ENCODE data around the gene ENTHD1.
"Not testable (repeated sequence)": the region's sequence is repeated elsewhere in the genome, so short reads cannot be mapped to it uniquely, and the experiment has no call there.

ENTHD1 gene

DNA sequence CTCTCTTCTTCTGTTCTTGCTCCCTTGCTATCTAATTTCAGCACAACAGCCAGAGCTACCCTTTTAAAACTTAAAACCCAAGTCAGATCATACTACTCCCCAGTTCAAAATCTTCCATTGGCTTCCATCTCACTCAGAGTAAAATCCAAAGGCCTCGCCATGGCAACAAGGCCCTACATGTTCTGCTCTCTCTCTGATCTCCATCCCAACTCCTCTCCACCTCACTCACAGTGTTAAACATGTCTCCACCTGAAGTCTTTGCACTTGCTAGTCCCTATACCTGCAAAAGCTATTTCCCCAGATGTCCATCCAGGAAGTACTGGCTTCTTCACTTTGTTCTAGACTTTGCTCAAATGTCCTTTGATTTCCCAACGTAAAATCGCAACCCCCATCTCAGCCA, 4.3 kb upstream of the ENTHD1 start:
- Mint-ChIP-seq H3K36me3 (ENCODE audit: low read depth) (peaks cover 14% of the 10 kb centered on the region), H3K27me3 (no peaks in the 10 kb centered on the region), H3K4me1 (ENCODE audit: low read depth) (peaks cover 23% of the 10 kb centered on the region), H3K27ac (no peak overlapping the region), H3K9me3 (no peaks in the 10 kb centered on the region), H3K4me3 (no peak overlapping the region)
- DNase-seq: no peak

DNA sequence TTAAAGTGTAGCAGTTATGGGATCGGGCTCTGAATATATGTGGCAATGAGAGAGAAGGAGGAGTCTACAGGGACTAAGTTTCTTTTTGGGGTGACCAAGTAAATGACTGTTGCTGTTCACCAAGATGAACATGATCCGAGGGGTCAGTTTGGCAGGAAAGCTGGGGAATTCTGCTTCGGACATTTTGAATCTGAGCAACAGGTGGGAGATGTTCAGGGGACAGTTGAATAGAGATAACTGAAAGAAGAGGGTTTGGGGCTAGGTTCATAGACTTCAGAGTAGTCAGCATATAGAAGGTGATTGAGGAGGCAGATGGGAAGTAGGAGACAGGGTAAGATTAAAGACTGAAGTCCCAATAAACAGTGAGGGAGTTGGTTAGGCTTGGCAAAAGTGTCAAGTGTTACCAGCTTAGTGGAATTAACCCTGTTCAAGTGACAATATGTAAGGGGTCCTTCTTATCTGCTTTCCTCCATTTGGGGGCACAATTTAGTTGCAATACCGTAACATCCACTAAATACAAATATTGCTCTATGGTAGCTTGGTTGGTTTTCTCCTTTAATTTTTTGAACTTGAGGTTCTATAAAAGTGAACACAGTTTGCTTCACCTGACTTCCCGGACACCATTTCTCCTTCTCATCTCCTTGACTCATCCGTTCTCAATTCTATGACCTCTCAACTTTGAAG, 2.9 kb upstream of the ENTHD1 start:
- peaks cover 4% of the 10 kb centered on the region for H3K36me3 Mint-ChIP-seq (ENCODE audit: low read depth)
- H3K9me3 Mint-ChIP-seq: no peaks in the 10 kb centered on the region
- H3K27ac Mint-ChIP-seq: no peak overlapping the region
- DNase-seq: no peak
- no peaks in the 10 kb centered on the region for H3K27me3 Mint-ChIP-seq
- no peak overlapping the region for H3K4me3 Mint-ChIP-seq
- peaks cover 32% of the 10 kb centered on the region for H3K4me1 Mint-ChIP-seq (ENCODE audit: low read depth)

DNA sequence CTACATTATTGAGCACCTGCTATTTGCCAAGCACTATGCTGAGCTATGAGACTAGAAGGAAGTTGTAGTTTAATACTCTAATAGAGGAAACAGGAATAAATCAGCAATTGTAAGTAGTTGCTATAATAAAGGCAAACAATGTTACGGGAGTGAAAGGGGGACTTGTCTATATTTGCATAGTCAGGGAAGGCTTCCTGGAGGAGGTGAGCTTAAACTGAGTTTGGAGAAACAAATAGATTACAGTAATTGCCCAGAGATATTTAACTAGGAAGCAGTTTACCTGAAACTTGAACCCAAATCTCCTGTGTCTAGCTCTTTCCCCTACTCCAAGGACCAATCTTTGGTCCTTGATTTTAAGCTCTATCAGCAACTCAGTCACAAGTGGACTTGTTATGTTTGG, 2.1 kb upstream of the ENTHD1 start:
- Mint-ChIP-seq H3K4me1 (ENCODE audit: low read depth) (peaks cover 30% of the 10 kb centered on the region), H3K27ac (no peak overlapping the region), H3K27me3 (no peaks in the 10 kb centered on the region)

DNA sequence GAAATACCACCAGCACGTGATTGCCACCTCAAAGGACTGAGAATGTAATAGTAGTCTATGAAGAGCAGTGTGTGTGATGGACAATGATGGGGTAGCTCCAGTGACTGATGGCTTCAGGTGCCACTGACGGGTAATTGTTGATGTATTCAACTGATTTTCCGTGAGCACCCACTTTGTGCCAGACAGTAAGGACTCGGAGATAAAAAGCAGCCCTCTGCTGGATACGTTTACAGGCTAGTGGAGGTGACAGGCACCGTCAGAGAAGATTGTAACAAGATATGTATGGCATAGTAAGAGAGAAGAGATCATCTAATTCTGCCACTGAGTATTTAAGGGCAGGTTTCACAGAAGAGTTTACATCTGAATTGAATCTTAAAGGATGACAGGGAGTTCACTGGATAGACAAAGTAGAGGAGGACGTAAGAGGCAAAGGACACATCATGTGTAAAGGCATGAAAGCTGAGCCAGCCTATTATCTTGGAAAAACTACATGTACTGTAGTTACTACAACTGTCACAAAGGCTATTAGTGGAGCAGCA, 1.1 kb upstream of the ENTHD1 start:
- H3K9me3 Mint-ChIP-seq: no peaks in the 10 kb centered on the region
- no peaks in the 10 kb centered on the region for H3K36me3 Mint-ChIP-seq (ENCODE audit: low read depth)

More for the DNA sequence above, 2.1 kb upstream of the ENTHD1 start:
- Mint-ChIP-seq H3K36me3 (ENCODE audit: low read depth) (no peaks in the 10 kb centered on the region), H3K4me3 (no peak overlapping the region), H3K9me3 (no peaks in the 10 kb centered on the region)
- no peak for DNase-seq

DNA sequence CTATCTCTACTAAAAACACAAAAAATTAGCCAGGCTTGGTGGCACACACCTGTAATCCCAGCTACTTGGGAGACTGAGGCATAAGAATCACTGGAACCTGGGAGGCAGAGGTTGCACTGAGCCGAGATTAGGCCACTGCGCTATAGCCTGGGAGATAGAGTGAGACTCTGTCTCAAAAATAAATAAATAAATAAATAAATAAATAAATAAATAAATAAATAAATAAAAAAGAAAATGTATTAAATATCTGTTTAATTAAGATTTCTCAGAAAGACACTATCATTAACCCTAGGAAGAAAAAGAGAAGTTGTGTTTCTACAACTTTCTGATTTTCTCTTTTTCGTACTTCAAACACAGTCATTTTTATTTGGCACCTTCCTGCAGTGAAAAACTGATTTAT, 3.6 kb downstream of the ENTHD1 start:
- H3K27ac Mint-ChIP-seq; H3K9me3 Mint-ChIP-seq; H3K4me3 Mint-ChIP-seq; H3K36me3 Mint-ChIP-seq (ENCODE audit: low read depth); DNase-seq; H3K27me3 Mint-ChIP-seq: not testable (repeated sequence)
- H3K4me1 Mint-ChIP-seq (ENCODE audit: low read depth): peaks cover 15% of the 10 kb centered on the region

More for the DNA sequence above, 1.1 kb upstream of the ENTHD1 start:
- H3K27ac Mint-ChIP-seq: no peak overlapping the region
- DNase-seq: no peak
- H3K4me3 Mint-ChIP-seq: no peak overlapping the region
- H3K27me3 Mint-ChIP-seq: no peaks in the 10 kb centered on the region
- H3K4me1 Mint-ChIP-seq (ENCODE audit: low read depth): peaks cover 21% of the 10 kb centered on the region

DNA sequence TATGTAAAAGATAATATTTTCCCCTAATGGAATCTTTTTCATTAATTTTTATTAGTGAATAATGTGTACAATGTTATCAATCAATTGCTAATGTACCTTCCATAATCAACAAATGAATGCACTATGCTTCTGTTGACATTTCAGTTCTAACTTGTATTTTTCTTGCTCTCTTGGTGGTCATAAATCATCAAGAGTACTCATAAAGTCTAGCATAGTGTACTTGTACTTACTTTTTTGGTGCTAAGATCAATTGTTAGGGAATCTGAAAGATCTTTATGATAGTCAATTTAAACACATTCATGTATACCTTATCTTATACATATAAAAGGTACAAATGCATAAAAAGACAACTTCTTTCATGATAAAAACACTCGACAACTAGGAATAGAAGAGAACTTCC, 10.5 kb downstream of the ENTHD1 start:
- H3K36me3 Mint-ChIP-seq (ENCODE audit: low read depth): no peaks in the 10 kb centered on the region
- H3K4me3 Mint-ChIP-seq: no peak overlapping the region
- H3K4me1 Mint-ChIP-seq (ENCODE audit: low read depth): peaks cover 3% of the 10 kb centered on the region
- no peaks in the 10 kb centered on the region for H3K27me3 Mint-ChIP-seq
- H3K27ac Mint-ChIP-seq: no peak overlapping the region
- DNase-seq: no peak
- H3K9me3 Mint-ChIP-seq: no peaks in the 10 kb centered on the region

DNA sequence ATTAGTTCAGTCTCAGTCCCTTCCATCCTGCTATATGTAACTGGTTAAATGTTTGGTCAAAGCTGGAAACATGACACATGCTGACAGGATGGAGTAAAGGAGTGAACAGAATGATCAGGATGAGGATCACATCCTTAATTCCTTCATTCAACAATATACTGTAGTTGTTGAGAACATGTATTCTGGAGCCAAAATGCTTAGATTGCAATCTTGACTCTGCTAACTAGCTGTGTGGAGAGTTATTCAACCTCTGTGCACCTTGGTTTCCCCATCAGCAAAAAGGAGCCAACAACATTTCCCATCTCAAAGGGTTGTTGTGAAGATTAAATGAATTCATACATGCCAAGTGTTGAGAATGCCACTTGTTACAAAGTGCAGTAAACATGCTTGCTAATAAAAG, 12.8 kb downstream of the ENTHD1 start:
- Mint-ChIP-seq H3K27me3 (no peaks in the 10 kb centered on the region), H3K4me1 (ENCODE audit: low read depth) (peaks cover 5% of the 10 kb centered on the region), H3K27ac (no peak overlapping the region), H3K9me3 (no peaks in the 10 kb centered on the region), H3K36me3 (ENCODE audit: low read depth) (no peaks in the 10 kb centered on the region), H3K4me3 (no peak overlapping the region)
- DNase-seq: no peak

DNA sequence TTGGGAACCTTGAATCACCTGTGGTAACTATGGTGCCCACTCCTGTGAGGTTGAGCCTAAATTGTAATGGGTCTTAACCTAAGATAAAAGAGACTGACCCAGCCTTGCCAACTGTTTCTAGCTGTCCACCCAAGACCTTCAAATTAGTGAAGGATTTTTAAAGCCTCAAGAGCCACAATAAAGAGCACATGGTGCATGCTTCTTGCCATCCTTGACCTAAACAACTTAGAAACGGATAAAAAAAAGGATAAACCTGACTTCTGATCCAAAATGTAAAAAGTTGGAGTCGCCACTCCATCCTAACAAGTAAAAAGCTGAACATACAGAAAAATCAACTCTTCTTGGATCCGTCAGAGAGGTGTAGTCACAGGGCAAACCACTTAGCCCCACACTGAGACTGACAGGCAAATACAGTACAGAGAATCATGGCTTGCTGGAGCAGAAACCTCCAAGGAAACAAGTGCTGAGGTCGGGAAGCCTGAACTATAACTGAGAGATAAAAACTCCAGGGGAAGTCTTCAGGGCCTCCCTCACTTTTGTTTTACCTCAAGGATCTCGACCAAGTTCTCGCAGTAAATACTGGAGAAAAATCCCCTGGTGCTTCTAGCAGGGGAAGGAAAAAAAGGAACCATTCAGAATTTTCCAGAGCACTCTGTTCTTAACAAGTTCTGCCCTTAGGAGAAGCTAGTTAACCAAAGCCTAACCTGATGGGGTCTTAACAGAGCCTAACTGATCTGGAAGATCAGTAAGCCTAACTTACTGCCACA, 16.3 kb downstream of the ENTHD1 start:
- no peak for DNase-seq
- no peaks in the 10 kb centered on the region for H3K36me3 Mint-ChIP-seq (ENCODE audit: low read depth)
- peaks cover 17% of the 10 kb centered on the region for H3K4me1 Mint-ChIP-seq (ENCODE audit: low read depth)
- H3K27ac Mint-ChIP-seq: no peak overlapping the region
- H3K27me3 Mint-ChIP-seq: no peaks in the 10 kb centered on the region
- H3K9me3 Mint-ChIP-seq: peaks cover 5% of the 10 kb centered on the region
- no peak overlapping the region for H3K4me3 Mint-ChIP-seq

DNA sequence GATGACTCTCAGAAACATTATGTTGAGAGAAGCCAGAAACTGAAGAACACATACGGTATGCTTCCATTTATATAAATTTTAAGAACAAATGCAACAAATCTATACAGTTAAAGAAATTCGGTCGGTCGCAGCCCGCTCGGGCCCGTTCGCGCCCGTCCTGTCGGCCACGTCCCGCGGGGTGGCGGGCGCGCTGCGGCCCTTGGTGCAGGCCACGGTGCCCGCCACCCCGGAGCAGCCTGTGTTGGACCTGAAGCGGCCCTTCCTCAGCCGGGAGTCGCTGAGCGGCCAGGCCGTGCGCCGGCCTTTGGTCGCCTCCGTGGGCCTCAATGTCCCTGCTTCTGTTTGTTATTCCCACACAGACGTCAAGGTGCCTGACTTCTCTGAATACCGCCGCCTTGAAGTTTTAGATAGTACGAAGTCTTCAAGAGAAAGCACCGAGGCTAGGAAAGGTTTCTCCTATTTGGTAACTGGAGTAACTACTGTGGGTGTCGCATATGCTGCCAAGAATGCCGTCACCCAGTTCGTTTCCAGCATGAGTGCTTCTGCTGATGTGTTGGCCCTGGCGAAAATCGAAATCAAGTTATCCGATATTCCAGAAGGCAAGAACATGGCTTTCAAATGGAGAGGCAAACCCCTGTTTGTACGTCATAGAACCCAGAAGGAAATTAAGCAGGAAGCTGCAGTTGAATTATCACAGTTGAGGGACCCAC, 18.2 kb downstream of the ENTHD1 start:
- H3K27me3 Mint-ChIP-seq; H3K4me3 Mint-ChIP-seq; H3K9me3 Mint-ChIP-seq; DNase-seq; H3K36me3 Mint-ChIP-seq (ENCODE audit: low read depth); H3K27ac Mint-ChIP-seq: not testable (repeated sequence)
- H3K4me1 Mint-ChIP-seq (ENCODE audit: low read depth): peaks cover 17% of the 10 kb centered on the region

DNA sequence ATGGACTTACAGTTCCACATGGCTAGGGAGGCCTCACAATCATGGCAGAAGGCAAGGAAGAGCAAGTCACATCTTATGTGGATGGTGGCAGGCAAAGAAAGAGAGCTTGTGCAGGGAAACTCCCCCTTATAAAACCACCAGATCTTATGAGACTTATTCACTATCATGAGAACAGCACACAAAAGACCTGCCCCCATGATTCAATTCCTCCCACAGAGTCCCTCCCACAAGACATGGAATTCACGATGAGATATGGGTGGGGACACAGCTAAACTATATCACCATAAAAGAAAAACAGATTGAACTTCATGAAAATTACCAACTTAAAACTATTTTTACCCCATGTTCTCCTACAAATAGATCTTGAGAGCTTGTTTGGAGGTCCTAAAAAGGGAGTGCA, 19.6 kb downstream of the ENTHD1 start:
- Mint-ChIP-seq H3K9me3 (peaks cover 5% of the 10 kb centered on the region), H3K36me3 (ENCODE audit: low read depth) (no peaks in the 10 kb centered on the region), H3K27ac (peak overlapping the region; percentile 60), H3K27me3 (no peaks in the 10 kb centered on the region), H3K4me3 (no peak overlapping the region), H3K4me1 (ENCODE audit: low read depth) (peaks cover 17% of the 10 kb centered on the region)
- no peak for DNase-seq

DNA sequence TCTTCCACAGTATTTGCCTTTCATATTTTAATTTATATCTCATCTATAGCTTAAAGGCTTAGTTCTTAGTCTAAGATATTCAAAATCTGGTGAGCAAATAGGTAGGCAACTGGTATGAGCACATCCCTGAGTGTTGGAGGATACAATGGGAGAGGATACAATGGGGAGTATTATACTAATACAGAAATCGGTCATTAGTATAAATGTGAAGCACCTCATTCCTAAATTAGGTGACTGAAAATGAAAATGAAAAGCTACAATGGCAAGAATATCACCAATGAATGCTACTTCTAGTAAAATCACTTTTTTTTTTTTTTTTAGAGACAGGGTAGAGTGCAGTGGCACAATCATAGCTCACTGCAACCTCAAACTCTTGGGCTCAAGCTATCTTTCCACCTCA, 21.0 kb downstream of the ENTHD1 start:
- Mint-ChIP-seq H3K27ac (no peak overlapping the region), H3K4me3 (no peak overlapping the region), H3K4me1 (ENCODE audit: low read depth) (peaks cover 13% of the 10 kb centered on the region), H3K36me3 (ENCODE audit: low read depth) (no peaks in the 10 kb centered on the region), H3K27me3 (no peaks in the 10 kb centered on the region), H3K9me3 (peaks cover 5% of the 10 kb centered on the region)
- DNase-seq: no peak

DNA sequence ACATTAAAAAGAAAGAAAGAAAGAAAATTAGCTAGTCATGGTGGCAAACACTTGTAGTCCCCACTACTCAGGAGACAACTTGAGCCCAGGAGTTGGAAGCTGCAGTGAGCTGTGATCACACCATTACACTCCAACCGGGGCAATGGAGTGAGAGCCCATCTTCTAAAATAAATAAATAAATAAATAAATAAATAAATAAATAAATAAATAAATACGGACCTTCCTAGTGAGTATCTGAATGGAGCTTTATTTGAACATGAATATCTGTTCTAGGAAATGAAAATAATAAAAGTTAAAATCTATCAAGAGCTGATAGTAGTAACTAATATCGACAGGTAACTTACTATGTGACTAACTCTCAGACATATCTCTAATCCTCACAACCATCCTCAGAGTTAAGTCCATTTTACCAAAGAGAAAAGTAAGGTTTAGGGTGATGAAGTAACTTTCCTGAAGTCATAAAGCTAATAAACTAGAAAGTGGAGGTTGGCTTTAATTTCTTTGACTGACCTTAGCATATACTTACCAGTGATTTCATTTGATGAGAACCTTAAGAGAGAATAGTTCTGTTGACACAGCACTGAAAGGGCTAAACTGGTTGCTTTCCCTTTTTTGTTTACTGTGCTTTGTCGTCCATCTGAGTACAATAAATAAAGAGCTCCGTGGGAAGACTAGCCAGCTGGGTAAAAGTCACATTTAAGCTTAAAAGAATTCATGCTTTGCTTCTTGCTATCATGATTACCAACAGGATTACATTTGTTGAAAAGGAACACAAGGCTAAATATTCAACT, 22.4 kb downstream of the ENTHD1 start:
- no peaks in the 10 kb centered on the region for H3K27me3 Mint-ChIP-seq
- peaks cover 13% of the 10 kb centered on the region for H3K4me1 Mint-ChIP-seq (ENCODE audit: low read depth)

DNA sequence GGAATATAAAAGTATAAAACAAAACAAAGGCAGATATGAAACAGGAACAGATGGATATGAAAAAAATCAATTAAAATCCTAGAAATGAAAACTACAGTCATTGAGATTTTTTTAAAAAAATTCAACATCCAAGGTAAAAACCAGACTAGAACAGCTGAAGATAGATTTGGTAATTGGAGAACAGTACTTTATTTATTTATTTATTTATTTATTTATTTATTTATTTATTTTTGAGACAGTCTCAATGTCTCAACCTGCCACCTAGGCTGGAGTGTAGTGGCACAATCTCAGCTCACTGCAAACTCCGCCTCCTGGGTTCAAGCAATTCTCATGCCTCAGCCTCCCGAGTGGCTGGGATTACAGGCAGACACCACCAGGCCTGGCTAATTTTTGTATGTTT, 23.8 kb downstream of the ENTHD1 start:
- H3K36me3 Mint-ChIP-seq (ENCODE audit: low read depth); H3K27me3 Mint-ChIP-seq; H3K4me3 Mint-ChIP-seq; H3K27ac Mint-ChIP-seq; DNase-seq; H3K9me3 Mint-ChIP-seq: not testable (repeated sequence)
- peaks cover 13% of the 10 kb centered on the region for H3K4me1 Mint-ChIP-seq (ENCODE audit: low read depth)

More for the DNA sequence above, 22.4 kb downstream of the ENTHD1 start:
- DNase-seq: no peak
- peaks cover 5% of the 10 kb centered on the region for H3K9me3 Mint-ChIP-seq
- H3K36me3 Mint-ChIP-seq (ENCODE audit: low read depth): no peaks in the 10 kb centered on the region
- no peak overlapping the region for H3K27ac Mint-ChIP-seq
- H3K4me3 Mint-ChIP-seq: no peak overlapping the region

DNA sequence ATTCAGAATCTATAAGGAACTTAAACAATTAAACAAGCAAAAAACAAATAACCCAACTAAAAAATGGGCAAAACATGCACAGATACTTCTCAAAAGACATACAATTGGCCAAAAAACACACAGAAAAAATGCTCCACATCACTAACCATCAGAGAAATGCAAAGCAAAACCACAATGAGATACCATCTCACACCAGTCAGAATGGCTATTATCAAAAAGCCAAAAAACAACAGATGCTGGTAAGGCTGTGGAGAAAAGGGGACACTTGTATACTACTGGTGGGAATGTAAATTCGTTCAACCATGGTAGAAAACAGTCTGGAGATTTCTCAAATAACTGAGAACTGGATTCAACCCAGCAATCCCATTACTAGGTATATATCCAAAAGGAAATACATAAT, 24.8 kb downstream of the ENTHD1 start:
- peaks cover 7% of the 10 kb centered on the region for H3K4me1 Mint-ChIP-seq (ENCODE audit: low read depth)
- no peak overlapping the region for H3K27ac Mint-ChIP-seq
- no peaks in the 10 kb centered on the region for H3K36me3 Mint-ChIP-seq (ENCODE audit: low read depth)
- no peak for DNase-seq
- H3K4me3 Mint-ChIP-seq: no peak overlapping the region
- H3K27me3 Mint-ChIP-seq: no peaks in the 10 kb centered on the region
- peaks cover 4% of the 10 kb centered on the region for H3K9me3 Mint-ChIP-seq
